Right lobe of liver (tissue), 4 donors: Measurements from ENCODE around the gene SPIB.

ENCODE experiments used
- POLR2A ChIP-seq: fragments of 450-650 bp; IDR thresholded peaks from one replicate; pipeline ENCODE4 v1.6.1; 2017; ENCODE audit warnings: antibody characterized with exemption, mild to moderate bottlenecking
- TF ChIP-seq, protein P1 (sequence below), 4 donors: fragments of 200-600 bp in 3 of 4; fragments of 450-650 bp in 1 of 4; IDR thresholded peaks; one replicate each; pipeline versions ENCODE4 v1.5.1 to v1.8.0; 2016 to 2022; ENCODE audit warnings: antibody characterized with exemption in 4 of 4, mild to moderate bottlenecking in 2 of 4
- donor health status: DM: no; HTN: no; CAD: no.
- donor health status: DM: no; HTN: no; CAD: no.
- donor health status: DM: no; HTN: yes; CAD: no.

DNA sequence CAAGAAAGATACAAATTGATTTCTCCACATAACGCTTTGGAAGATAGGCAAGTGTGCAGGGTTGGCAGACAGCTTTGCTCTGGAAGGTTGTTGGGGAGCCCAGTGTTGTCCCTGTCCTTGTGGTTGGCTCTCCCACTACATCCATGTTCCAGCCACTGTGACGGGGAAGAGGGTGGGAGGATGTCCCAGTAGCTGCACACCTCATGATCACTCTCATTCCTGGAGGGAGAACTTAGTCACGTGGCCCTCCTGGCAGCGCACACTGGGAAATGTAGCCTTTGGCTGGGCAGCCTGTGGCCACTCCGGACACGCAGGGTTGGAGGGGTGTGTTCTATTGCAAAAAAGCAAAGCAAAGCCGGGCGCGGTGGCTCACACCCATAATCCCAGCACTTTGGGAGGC, 24.7 kb upstream of the SPIB start:
- TF ChIP-seq, protein P1, sequence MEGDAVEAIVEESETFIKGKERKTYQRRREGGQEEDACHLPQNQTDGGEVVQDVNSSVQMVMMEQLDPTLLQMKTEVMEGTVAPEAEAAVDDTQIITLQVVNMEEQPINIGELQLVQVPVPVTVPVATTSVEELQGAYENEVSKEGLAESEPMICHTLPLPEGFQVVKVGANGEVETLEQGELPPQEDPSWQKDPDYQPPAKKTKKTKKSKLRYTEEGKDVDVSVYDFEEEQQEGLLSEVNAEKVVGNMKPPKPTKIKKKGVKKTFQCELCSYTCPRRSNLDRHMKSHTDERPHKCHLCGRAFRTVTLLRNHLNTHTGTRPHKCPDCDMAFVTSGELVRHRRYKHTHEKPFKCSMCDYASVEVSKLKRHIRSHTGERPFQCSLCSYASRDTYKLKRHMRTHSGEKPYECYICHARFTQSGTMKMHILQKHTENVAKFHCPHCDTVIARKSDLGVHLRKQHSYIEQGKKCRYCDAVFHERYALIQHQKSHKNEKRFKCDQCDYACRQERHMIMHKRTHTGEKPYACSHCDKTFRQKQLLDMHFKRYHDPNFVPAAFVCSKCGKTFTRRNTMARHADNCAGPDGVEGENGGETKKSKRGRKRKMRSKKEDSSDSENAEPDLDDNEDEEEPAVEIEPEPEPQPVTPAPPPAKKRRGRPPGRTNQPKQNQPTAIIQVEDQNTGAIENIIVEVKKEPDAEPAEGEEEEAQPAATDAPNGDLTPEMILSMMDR (IDR thresholded peaks at IDR 0.05): no peak
- no peak for TF ChIP-seq POLR2A
